T-helper 2 cell treated with Interferon-gamma antibody and Interleukin-4, amounts not matched to agents 100 ng/mL and 5 ng/mL, for 36 hours (primary cell): ENCODE measurements around the gene PLCD3. TPM values are rescaled to one million over a fixed set of nuclear protein-coding genes. Genes with fewer than 3 reads are reported as not detected.

Experiments
- intact Hi-C: fragments of 100-400 bp; cut with micrococcal nuclease; formaldehyde crosslinking; loops from one replicate; pipeline ENCODE4 v1.15.1; 2023
- total RNA-seq: library from RNA; stranded (reverse); gene quantifications from 2 replicates; pipeline ENCODE4 v1.2.3, GENCODE V29; 2022

PLCD3 gene
- total RNA-seq, 1 donor from 2014 or later = 2.6 TPM

GRCh38 chr17:45123076-45123770 lies 9.1 kb downstream of the PLCD3 start:
- intact Hi-C loops = no loop called here

- intact Hi-C loops = no loop called here
These were observed 11.3 kb downstream of the PLCD3 start for GRCh38 chr17:45121055-45121454.

GRCh38 chr17:45120558-45120957 lies 11.8 kb downstream of the PLCD3 start:
- intact Hi-C loops = no loop called here

- intact Hi-C loops = no loop called here
These were observed 12.4 kb downstream of the PLCD3 start for GRCh38 chr17:45119964-45120363.

- intact Hi-C loops = no loop called here
These were observed 13.6 kb downstream of the PLCD3 start for GRCh38 chr17:45118691-45119090.

GRCh38 chr17:45117848-45118646 lies 14.3 kb downstream of the PLCD3 start:
- intact Hi-C loops = no loop called here

- intact Hi-C loops = no loop called here
These were observed 15.0 kb downstream of the PLCD3 start for GRCh38 chr17:45117334-45117733.

GRCh38 chr17:45116434-45117016 lies 15.8 kb downstream of the PLCD3 start:
- intact Hi-C loops = no loop called here

GRCh38 chr17:45115871-45116270 lies 16.4 kb downstream of the PLCD3 start:
- intact Hi-C loops = no loop called here

- intact Hi-C loops = no loop called here
These were observed 17.2 kb downstream of the PLCD3 start for GRCh38 chr17:45115015-45115625.

- intact Hi-C loops = no loop called here
These were observed 18.0 kb downstream of the PLCD3 start for GRCh38 chr17:45114117-45114932.

- intact Hi-C loops = no loop called here
These were observed 18.9 kb downstream of the PLCD3 start for GRCh38 chr17:45113424-45113754.

- intact Hi-C loops = no loop called here
These were observed 19.5 kb downstream of the PLCD3 start for GRCh38 chr17:45112559-45113423.

GRCh38 chr17:45111850-45112249 lies 20.5 kb downstream of the PLCD3 start:
- intact Hi-C loops = no loop called here

GRCh38 chr17:45110676-45111611 lies 21.4 kb downstream of the PLCD3 start:
- intact Hi-C loops = no loop called here

GRCh38 chr17:45108595-45109521 lies 23.5 kb downstream of the PLCD3 start:
- intact Hi-C loops = no loop called here

GRCh38 chr17:45108051-45108450 lies 24.3 kb downstream of the PLCD3 start:
- intact Hi-C loops = no loop called here
